Skin of body (tissue), 2 donors: Measurements from ENCODE around the gene CTXN2. TPM values are rescaled to one million over a fixed set of nuclear protein-coding genes. Genes with fewer than 3 reads are reported as not detected.

Experiments
- DNase-seq: peaks from one replicate; lab custom pipeline; 2025; lab: John Stamatoyannopoulos, UW
- total RNA-seq: library from RNA; depleted of rRNA; stranded (reverse); fragments of >200 nt; gene quantifications from one replicate; pipeline ENCODE4 v1.2.3, GENCODE V29; 2014

The CTXN2 gene
- total RNA-seq, 1 donor from 2014 or later = not detected

- no peak for DNase-seq
Observed at GRCh38 chr15:48221885-48222284, 30.4 kb downstream of the CTXN2 start.

DNA sequence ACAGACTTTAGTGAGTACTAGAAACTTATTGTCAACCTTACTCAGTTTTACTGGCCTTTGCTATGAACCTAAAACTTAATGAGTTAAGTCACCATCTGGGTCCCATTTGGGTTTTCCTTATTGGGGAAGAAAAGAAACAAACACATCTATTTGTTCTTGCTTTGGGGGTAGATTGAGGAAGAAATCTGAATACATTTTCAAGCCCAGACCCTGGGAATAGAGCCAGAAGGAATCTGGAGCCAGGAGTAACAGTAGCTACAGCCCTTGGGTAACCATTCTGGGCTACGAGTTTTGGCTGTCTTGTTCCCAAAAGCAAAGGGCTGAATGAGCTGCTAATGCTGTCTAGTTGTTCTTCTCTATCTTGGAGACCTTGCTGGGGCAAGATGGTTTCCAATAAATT, 31.2 kb downstream of the CTXN2 start:
- no peak for DNase-seq

DNA sequence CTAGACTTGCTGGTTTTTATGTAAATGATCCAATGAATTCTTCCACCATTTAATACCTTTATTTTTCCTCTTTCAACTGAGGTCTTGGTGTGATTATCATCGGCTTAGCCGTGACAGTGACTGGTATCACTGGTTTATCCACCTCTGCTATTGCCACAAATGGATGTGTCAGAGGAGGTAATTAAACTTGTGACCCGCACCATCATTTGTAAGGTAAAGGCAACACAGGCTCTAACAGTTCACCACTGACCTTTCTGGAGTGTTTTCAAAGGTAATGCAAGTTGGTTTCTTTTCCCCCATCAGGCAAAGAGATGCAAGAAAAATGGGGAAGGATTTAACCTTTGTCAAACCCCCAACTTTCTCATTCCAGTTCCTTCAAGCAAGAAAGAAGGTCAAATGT, 34.3 kb downstream of the CTXN2 start:
- DNase-seq = no peak

- DNase-seq = no peak
Observed at GRCh38 chr15:48230498-48230897, 39.0 kb downstream of the CTXN2 start.

GRCh38 chr15:48233246-48233645, 41.8 kb downstream of the CTXN2 start:
- DNase-seq = no peak

GRCh38 chr15:48239334-48239733, 47.9 kb downstream of the CTXN2 start:
- no peak for DNase-seq

GRCh38 chr15:48242015-48242414, 50.5 kb downstream of the CTXN2 start:
- DNase-seq = no peak

GRCh38 chr15:48242535-48242934, 51.1 kb downstream of the CTXN2 start:
- DNase-seq = no peak

- DNase-seq = no peak
Observed at GRCh38 chr15:48244921-48245320, 53.5 kb downstream of the CTXN2 start.

GRCh38 chr15:48248414-48248813, 56.9 kb downstream of the CTXN2 start:
- no peak for DNase-seq

DNA sequence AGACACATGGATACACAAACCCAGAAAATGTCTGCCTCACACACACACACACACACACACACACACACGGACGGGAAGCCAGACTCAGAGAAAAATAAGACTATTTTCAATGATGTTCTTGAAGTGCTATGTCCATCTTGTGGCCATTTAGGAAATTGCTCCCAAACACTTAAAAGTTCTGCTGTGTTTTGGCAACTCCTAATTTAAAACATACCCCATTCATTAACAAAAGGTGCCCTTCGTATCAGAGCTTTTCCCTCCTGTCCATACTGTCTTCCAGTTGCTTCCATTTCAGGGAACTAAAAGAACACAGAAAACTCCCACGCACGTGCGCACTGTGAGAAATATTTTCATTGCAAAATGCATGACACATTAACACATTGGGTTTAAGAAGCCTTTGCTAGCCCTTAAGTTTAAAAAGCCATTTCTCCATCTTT, 59.2 kb downstream of the CTXN2 start:
- peak; percentile 4 for DNase-seq

DNA sequence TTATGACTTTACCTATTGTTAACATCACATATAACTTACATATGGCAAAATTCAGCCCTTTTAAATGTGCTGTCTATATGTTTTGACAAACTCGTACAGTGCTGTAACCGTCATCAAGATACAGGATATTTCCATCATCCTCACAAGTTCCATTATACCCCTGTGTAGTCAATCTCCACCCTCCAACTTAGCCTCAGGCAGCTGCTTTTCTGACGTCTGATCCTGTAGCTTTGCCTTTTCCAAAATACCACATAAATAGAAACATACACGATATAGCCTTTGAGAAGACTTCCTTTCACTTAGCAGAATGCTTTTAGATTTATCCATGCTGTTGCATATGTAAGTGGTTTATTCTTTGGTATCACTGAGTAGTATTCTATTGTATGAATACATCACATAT, 61.7 kb downstream of the CTXN2 start:
- no peak for DNase-seq

Other genes with a start within 250 kb of the CTXN2 start
- 3.6 TPM for gene SLC24A5, start 70.7 kb upstream of the CTXN2 start, total RNA-seq
- gene MYEF2, start 13.4 kb upstream of the CTXN2 start, total RNA-seq = 8.1 TPM
- not detected for gene SLC12A1, start 14.6 kb downstream of the CTXN2 start, total RNA-seq
- 50.4 TPM for gene DUT, start 139.8 kb downstream of the CTXN2 start, total RNA-seq